Endothelial cell of umbilical vein (primary cell): ENCODE measurements around the gene HDLBP. TPM values are rescaled to one million over a fixed set of nuclear protein-coding genes. Genes with fewer than 3 reads are reported as not detected.

Experiments
- BruUV-seq: library from RNA; stranded (reverse); fragments of 400-500 nt; replicated peaks from 2 replicates; lab custom pipeline; 2021; lab: Mats Ljungman, UMichigan
- CTCF ChIA-PET: fragments of 300-600, 350-600 bp; sonication (Branson Sonifier 250); formaldehyde crosslinking; loops from one replicate; lab custom pipeline; 2021; ENCODE audit warnings: antibody characterized with exemption, inconsistent platforms; lab: Charles Lee
- POLR2A ChIA-PET: fragments of 300-600, 350-600 bp; sonication (Branson Sonifier 250); formaldehyde crosslinking; loops from one replicate; lab custom pipeline; 2021; ENCODE audit warnings: antibody characterized with exemption, inconsistent platforms; lab: Charles Lee
- DNase-seq: peaks from one replicate; pipeline ENCODE4 v3.0.0-alpha.2; 2011; ENCODE audit warnings: low read depth, low spot score
- FAIRE-seq: peaks from 2 replicates; lab custom pipeline; 2011; peaks lifted over from hg19 to GRCh38; lab: Jason Lieb, UNC
- H2AFZ ChIP-seq: 2 replicates; pipeline ENCODE4 v1.6.0; 2012; ENCODE audit warnings: low read depth, low read length, control low read depth, inconsistent platforms
- H3K27ac ChIP-seq: 2 replicates; pipeline ENCODE4 v1.5.1; 2011; ENCODE audit warnings: low read depth, mild to moderate bottlenecking, control low read depth, low read length, moderate library complexity; ENCODE audit not compliant: insufficient read depth
- H3K27me3 ChIP-seq, 2 experiments: 2 replicates each; pipeline versions ENCODE4 v1.6.0 to v1.6.1; 2011; ENCODE audit warnings: low read length in 2 of 2, mixed read lengths in 1 of 2; ENCODE audit not compliant: control insufficient read depth in 2 of 2, insufficient read depth in 2 of 2
- H3K36me3 ChIP-seq, 2 experiments: 2 replicates in 1 of 2; 3 replicates in 1 of 2; pipeline ENCODE4 v1.5.1; 2011; ENCODE audit warnings: low read length in 2 of 2, mild to moderate bottlenecking in 1 of 2, moderate library complexity in 1 of 2; ENCODE audit not compliant: control insufficient read depth in 2 of 2, insufficient read depth in 2 of 2; ENCODE audit errors: extremely low read depth in 1 of 2
- H3K4me1 ChIP-seq: 3 replicates; pipeline ENCODE4 v1.5.1; 2011; ENCODE audit warnings: mild to moderate bottlenecking, low read length; ENCODE audit not compliant: control insufficient read depth, insufficient read depth; ENCODE audit errors: extremely low read depth
- H3K4me2 ChIP-seq: 2 replicates; pipeline ENCODE4 v1.6.1; 2011; ENCODE audit warnings: low read length, control low read depth, mixed read lengths; ENCODE audit not compliant: insufficient read depth
- H3K4me3 ChIP-seq, 3 experiments: fragments of 200-600 bp in 1 of 3; sonication (generic), shearing (Covaris generic) in 1 of 3; replicated peaks in 1 of 3; 2 replicates each; pipeline ENCODE4 v1.5.1; 2011 to 2016; ENCODE audit warnings: control low read depth in 3 of 3, low read length in 3 of 3, mild to moderate bottlenecking in 2 of 3, inconsistent platforms in 1 of 3, low read depth in 1 of 3, moderate library complexity in 1 of 3; ENCODE audit not compliant: insufficient read depth in 1 of 3
- H3K79me2 ChIP-seq: 2 replicates; pipeline ENCODE4 v1.6.0; 2012; ENCODE audit warnings: low read length, inconsistent platforms; ENCODE audit not compliant: control insufficient read depth, insufficient read depth
- H3K9ac ChIP-seq: replicated peaks from 2 replicates; pipeline ENCODE3; 2011; ENCODE audit warnings: low read length, control low read depth; ENCODE audit not compliant: insufficient read depth; ENCODE audit errors: extremely low read depth
- H3K9me1 ChIP-seq: replicated peaks from 3 replicates; pipeline ENCODE4 v1.6.0; 2011; ENCODE audit warnings: mild to moderate bottlenecking, low read length; ENCODE audit not compliant: control insufficient read depth, insufficient read depth; ENCODE audit errors: extremely low read depth
- H3K9me3 ChIP-seq: replicated peaks from 2 replicates; pipeline ENCODE4 v1.5.1; 2012; ENCODE audit warnings: low read length, inconsistent platforms; ENCODE audit not compliant: control insufficient read depth, insufficient read depth
- H4K20me1 ChIP-seq: replicated peaks from 2 replicates; pipeline ENCODE3; 2011; ENCODE audit warnings: mild to moderate bottlenecking, low read length; ENCODE audit not compliant: control insufficient read depth, insufficient read depth; ENCODE audit errors: extremely low read depth
- CTCF ChIP-seq, 2 donors: IDR thresholded peaks; 1 replicate in 1 of 2; 2 replicates in 1 of 2; pipeline ENCODE4 v1.5.1; 2011; ENCODE audit warnings: low read length in 2 of 2, mild to moderate bottlenecking in 2 of 2, moderate library complexity in 2 of 2, control low read depth in 1 of 2, inconsistent platforms in 1 of 2, low read depth in 1 of 2; ENCODE audit not compliant: insufficient read depth in 1 of 2; ENCODE audit errors: extremely low read depth in 1 of 2
- EZH2 ChIP-seq: IDR thresholded peaks from 2 replicates; pipeline ENCODE4 v1.6.1; 2012; ENCODE audit warnings: borderline replicate concordance, low read depth, mild to moderate bottlenecking, moderate library complexity, low read length, inconsistent platforms; ENCODE audit not compliant: severe bottlenecking
- GATA2 ChIP-seq: IDR thresholded peaks from 2 replicates; pipeline ENCODE4 v1.7.0; 2011; ENCODE audit warnings: low read depth, mild to moderate bottlenecking, moderate library complexity, mixed read lengths, low read length; ENCODE audit not compliant: insufficient read length, insufficient read depth
- MYC ChIP-seq: IDR thresholded peaks from one replicate; pipeline ENCODE4 v1.6.1; 2011; ENCODE audit warnings: mild to moderate bottlenecking, low read depth, low read length
- POLR2AphosphoS5 ChIP-seq: IDR thresholded peaks from 2 replicates; pipeline ENCODE4 v1.6.1; 2012; ENCODE audit warnings: low read depth, mild to moderate bottlenecking, control low read depth, low read length, moderate library complexity; ENCODE audit not compliant: insufficient read depth
- dilution Hi-C: fragments of 300-500 bp; cut with MboI; formaldehyde crosslinking; loops from one replicate; pipeline ENCODE4 v1.15.0; 2019; ENCODE audit warnings: low sequenced_read_pairs; ENCODE audit not compliant: extremely low pct_ligation_motif_present
- intact Hi-C: fragments of 100-400 bp; cut with micrococcal nuclease; formaldehyde crosslinking; loops from one replicate; pipeline ENCODE4 v1.10.0; 2022
- polyA plus RNA-seq, 4 experiments: library from polyadenylated mRNA; depleted of rRNA in 3 of 4; stranded (reverse) in 3 of 4; unstranded in 1 of 4; fragments of >200 nt; gene quantifications; 2 replicates each; pipeline versions ENCODE4 v1.2.1 to v1.2.3, GENCODE V29; 2011 to 2012; ENCODE audit warnings: missing spikeins in 1 of 4
- total RNA-seq: library from RNA; stranded (reverse); gene quantifications from 2 replicates; pipeline ENCODE4 v1.2.3, GENCODE V29; 2021

Gene HDLBP
- total and polyA plus RNA-seq, 2 donors (not counting 3 experiments of a cell fraction or from before 2014, with no cell fraction given) = 379 to 569 TPM

- Histone ChIP-seq H3K9me3 (no peaks in the 10 kb centered on the region), H4K20me1 (peaks cover 3% of the 10 kb centered on the region), H3K27ac (no peak overlapping the region), H3K36me3 (no peaks in the 10 kb centered on the region), H3K79me2 (peaks cover 95% of the 10 kb centered on the region), H3K4me3 (no peak overlapping the region), H2AFZ (no peak overlapping the region), H3K9me1 (no peaks in the 10 kb centered on the region), H3K27me3 (no peaks in the 10 kb centered on the region), H3K4me1 (no peaks in the 10 kb centered on the region), H3K9ac (no peak overlapping the region), H3K4me2 (no peak overlapping the region)
- FAIRE-seq (no peak), DNase-seq (no peak)
- TF ChIP-seq MYC (no peak), POLR2AphosphoS5 (no peak), EZH2 (no peak), GATA2 (no peak)
- dilution Hi-C loops (no loop called here), intact Hi-C loops (loop anchor here (10.0 kb wide), 1 partner anchor 1925 kb away; no protein-coding TSS in a partner anchor)
- POLR2A ChIA-PET = no interaction called here
- BruUV-seq = no TSS peak
- CTCF ChIA-PET = no interaction called here
Observed at GRCh38 chr2:241300000-241300399, 15.5 kb downstream of the HDLBP start.

GRCh38 chr2:241298673-241299072 lies 16.8 kb downstream of the HDLBP start:
- Histone ChIP-seq H3K27ac (no peak overlapping the region), H3K27me3 (no peaks in the 10 kb centered on the region), H3K9ac (no peak overlapping the region), H3K4me1 (no peaks in the 10 kb centered on the region), H3K4me3 (no peak overlapping the region), H3K9me3 (no peaks in the 10 kb centered on the region), H3K4me2 (no peak overlapping the region), H3K36me3 (no peaks in the 10 kb centered on the region), H2AFZ (no peak overlapping the region), H3K9me1 (no peaks in the 10 kb centered on the region), H4K20me1 (peaks cover 2% of the 10 kb centered on the region), H3K79me2 (peaks cover 90% of the 10 kb centered on the region)
- intact Hi-C loops = no loop called here
- FAIRE-seq (no peak), DNase-seq (no peak)
- POLR2A ChIA-PET = no interaction called here
- CTCF ChIA-PET = interaction anchor here (1.4 kb wide), 1 partner anchor 15 kb away, joined by 3 read pairs; no protein-coding TSS in a partner anchor
- no TSS peak for BruUV-seq
- dilution Hi-C loops = no loop called here
- TF ChIP-seq CTCF (IDR thresholded peaks at IDR 0.05; ENCODE audit: extremely low read depth in 1 of 2, insufficient read depth in 1 of 2, low read depth in 1 of 2, low read length in 2 of 2) (no peak), MYC (no peak)
